ENCODE measurements around the gene SEC22C.
"Not testable (repeated sequence)": the region's sequence is repeated elsewhere in the genome, so short reads cannot be mapped to it uniquely, and the experiment has no call there.

SEC22C gene

DNA sequence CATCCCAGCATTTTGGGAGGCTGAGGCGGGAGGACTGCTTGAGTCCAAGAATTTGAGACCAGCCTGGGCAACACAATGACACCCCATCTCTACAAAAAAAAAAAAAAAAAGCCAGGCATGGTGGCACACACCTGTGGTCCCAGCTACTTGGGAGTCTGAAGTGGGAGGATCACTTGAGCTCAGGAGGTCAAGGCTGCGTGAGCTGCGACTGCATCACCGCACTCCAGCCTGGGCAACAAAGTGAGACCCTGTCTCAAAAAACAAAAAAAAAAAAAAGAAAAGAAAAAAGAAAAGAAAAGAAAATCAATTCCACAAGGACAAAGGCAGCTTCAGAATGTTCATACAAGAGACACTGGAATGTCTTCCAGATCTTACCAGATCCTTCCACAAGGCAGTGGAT lies 2.4 kb downstream of the SEC22C start:
- not testable (repeated sequence) for DNase-seq (ENCODE audit: low read depth)

DNA sequence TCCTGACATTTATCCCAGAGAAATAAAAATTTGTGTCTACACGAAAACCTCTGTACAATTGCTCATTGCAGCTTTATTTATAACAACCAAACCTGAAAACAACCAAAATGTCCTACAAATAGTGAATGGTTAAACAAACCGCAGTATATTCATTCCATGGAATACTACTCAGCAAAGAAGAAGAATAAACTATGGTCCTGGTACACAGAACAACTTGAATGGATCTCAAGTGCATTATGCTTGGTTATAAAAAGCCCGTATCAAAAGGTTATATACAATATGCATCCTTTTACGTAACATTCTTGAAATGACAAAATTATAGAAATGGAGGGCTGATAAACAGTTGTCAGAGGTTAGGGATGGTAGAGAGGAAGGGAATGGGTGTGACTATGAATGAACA lies 3.7 kb downstream of the SEC22C start:
- DNase-seq (ENCODE audit: low read depth), result no peak

DNA sequence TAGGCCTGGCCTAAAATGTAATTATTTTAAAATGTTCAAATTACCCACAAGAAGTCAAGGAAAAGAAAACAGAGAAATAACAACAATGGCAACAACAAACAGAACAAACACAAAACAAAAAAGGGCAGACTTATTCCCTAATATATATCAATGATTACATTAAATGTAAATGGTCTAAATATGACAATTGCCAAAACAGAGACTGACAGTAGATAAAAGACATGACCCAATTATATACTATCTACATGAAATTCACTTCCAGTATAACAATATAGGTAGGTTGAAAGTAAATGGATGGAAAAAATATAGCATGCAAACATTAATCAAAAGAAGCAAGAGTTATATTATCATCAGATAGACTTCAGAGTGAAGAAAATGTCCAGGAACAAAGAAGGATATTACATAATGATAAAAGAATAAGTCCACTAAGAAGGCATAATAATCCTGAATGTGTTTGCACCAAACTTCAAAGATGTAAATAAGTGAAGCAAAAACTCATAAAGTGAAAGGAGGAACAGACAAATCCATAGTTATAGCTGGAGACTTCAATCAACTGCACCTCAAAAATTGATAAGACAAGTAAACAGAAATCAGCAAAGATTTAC lies 6.5 kb downstream of the SEC22C start:
- no peak for DNase-seq (ENCODE audit: low read depth)

DNA sequence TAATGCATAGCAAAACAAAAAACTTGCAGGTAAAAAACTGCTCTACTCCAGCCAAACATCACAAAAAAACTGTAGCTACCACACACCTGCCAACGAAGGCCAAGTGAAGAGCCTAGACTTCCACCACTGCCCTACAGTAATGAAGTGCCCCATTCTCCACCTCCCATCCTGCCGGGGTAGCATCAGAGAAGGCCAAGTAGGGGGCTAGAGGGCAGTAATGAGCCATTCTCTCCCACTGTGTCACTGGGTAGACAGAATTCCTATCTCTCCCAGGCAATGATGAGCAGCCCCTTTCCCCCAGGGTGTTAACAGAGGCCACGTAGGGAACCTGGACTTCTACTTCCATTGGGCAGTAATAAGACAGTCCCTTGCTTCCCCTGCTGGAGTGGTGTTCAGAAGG lies 9.5 kb downstream of the SEC22C start:
- no peak for DNase-seq (ENCODE audit: low read depth)

DNA sequence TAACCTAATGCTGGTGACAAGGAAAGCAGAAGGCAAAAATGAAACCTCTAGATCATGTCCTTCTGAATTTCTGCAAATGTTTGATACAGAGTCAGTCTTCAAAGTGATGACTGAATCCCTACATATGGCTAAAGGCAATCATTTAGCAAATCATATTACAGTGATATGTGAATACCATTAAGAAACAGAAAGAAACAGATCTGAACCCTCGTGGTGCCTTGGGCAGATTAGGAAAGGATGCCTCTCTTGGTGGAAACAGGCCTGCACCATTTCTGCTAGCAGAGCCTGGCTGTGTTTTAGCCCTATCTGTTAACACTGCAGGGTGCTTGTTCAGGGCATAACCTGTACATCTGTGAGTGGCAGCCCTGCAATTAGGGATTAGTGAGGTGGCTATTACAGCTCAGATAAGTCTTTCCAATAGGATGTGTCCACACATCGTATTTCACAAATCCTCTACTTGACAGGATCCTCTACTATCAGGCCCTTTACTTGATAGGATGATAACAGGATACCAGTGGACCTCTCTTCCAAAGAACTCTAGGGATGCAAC lies 12.1 kb downstream of the SEC22C start:
- no peak for DNase-seq (ENCODE audit: low read depth)

DNA sequence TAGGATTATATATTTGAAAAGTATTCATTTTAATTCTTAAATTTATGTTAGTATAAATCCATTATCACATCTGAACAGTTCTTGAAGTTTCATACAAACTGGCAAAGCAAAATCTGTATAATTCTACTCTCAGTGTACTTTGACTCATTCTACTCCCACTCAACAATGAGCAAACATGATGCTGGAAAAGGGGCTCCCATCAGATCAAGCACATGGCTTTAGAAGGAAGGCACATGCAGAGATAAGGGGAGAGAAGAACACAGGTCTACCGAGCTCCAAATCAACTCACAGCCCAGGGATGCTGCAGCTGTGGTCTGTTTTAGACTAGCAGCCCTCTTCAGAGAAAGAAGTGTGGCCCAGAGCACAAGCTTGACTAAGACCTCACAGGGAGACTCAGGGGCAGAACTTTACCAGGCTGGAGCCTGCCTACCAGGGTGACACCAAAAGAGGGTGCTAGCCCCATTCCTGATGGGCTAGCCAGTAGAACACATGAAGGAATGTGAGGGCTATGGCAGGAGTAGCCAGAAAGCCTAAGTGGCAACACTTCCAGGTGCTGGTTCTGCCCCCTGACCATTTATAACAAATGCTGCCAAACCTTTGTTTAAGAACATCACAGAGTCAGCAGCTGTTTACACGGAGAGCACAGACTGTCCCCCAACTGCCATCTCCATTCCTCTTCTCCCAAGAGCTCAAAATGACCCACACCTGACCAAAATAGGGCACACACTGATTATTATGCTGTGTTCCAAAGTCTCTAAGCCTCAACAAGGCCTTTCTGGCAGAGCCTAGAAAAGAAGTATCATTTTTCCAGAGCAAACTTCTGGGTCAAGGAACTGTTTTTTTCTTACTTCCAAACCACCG lies 19.5 kb downstream of the SEC22C start:
- DNase-seq (ENCODE audit: low read depth), result no peak

DNA sequence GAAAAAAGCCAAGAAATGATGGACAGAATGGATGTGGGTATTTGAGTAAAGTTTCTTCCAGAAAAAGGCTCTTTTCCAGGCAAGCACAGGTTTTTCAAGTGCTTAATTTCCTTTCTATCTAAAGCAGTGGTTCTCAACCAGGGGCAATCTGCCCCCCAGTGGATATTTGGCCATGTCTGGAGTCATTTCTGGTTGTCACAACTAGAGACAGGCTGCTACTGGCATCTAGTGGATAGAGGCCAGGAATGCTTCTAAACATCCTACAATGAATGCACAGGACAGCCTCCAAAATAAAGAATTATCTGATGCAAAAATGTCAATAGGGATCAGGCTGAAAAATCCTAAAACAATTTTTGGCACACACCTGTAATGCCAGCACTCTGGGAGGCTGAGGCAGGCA lies 23.9 kb downstream of the SEC22C start:
- DNase-seq (ENCODE audit: low read depth), result no peak

DNA sequence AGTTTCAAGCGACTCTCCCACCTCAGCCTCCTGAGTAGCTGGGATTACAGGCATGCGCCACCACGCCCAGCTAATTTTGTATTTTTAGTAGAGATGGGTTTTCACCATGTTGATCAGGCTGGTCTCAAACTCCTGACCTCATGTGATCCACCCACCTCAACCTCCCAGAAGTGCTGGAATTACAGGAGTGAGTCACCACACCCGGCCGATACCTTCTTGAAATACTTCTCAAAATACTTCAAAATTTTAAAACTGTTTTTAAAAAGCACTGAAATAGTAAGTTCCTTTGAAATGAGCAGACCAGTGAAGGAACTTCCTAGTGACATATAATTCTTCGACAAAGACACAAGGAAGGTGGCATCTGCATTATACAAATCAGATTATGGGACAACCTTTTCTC lies 24.9 kb downstream of the SEC22C start:
- not testable (repeated sequence) for DNase-seq (ENCODE audit: low read depth)

DNA sequence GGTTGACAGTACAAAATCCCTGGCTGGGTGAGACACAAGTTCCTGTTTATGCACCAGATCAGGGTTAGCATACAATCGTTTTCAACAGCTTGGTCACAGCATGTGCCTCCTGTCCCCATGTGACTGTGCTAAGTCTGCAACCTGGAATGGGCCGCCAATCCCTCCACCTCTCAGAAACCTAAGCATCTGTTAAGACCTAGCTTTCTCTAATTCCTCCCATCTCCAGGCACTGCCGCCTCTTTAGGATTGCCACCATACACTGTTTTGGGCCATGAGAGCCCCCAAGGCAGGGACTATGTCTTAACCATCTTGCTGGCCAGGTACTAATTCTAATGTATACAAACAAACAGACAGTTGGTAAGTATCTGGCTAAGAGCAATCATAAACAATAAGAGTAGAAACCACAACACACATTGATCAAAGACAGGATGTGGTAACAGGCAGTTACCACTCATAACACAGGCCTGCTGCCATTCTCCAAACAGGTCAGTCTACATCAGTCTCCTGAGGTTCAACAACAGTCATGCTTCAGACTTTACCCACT lies 25.6 kb downstream of the SEC22C start:
- DNase-seq (ENCODE audit: low read depth), result no peak

DNA sequence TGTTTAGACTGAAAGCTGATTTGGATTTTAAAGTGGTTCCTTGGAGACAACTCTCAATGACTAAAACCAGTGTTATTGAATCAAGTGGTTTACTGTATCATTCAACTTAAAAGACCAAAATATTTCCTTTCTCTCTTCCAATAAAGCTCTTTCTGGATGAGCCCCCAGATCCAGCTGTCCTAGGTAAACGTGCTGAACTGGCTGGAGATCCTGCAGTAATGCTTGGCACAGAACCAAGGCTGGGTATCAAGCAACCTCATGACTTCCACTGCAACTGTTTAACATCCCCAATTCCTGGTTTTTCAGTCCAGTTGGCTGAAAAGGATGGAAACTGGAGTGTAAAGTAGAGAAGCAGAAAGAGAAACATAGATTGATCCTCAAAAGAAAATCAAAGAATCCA lies 28.9 kb downstream of the SEC22C start:
- no peak for DNase-seq (ENCODE audit: low read depth)

DNA sequence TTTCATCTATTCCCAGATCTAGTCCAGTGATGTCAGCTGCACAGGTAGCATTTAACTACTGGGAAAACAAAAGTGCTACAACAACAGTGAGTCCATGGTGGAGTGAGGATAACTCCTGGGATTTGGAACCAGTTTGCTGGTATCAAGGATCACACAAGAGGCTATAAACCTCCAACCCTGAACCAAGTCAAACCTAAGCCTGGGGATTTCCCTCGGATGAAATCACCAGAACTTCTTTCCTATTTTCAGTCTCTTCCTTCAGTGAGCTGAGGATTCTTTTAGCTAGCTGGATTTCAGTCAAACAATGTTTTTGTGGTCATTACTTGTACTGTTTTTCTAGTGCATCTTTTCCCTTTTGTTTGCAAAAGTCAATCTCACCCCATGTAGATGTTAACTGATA lies 31.5 kb downstream of the SEC22C start:
- no peak for DNase-seq (ENCODE audit: low read depth)

DNA sequence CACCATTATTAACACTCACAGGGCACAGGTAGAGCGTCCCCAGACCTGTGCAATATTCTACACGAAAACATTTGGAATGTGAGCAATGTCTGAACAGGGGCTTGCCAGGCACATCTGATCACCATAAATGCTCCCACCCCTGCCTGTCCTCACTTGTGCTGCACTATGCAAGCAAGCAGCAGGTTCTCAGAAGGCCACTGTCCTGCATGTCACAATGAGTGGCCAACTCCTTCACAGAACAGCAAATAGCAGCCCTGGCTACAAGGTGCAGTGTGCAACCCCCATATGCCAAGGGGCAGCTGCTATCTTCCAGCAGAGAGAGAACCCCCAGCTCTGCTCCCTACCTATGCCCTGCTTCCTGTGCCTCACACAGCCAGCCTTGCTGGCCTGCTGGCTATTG lies 32.6 kb downstream of the SEC22C start:
- no peak for DNase-seq (ENCODE audit: low read depth)

DNA sequence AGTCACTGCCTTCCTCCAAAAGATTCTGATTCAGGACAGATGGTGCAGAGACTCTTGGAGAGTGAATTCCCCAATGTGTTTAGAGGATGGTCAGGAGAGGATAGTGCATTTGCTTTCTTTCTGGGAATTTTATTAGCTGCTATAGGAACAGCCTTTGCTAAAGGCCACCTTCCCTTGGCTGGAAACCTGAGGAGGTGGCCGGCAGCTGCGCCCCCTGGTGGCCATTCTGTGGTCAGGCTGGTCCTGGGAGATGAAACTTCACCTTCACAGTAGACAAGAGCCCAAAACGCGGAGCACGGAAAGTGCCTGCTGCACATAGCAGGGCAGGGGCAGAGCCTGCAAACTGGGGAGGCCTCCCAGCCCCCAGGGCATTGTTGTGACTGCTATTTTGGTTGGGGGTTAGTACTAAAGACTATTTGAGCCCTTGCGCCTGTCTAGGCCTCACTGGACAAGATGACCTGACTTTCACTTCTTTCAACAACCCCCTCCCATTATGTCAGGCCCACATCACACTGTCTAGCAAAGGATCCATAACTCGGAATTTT lies 34.3 kb downstream of the SEC22C start:
- DNase-seq (ENCODE audit: low read depth), result peak; percentile 40

DNA sequence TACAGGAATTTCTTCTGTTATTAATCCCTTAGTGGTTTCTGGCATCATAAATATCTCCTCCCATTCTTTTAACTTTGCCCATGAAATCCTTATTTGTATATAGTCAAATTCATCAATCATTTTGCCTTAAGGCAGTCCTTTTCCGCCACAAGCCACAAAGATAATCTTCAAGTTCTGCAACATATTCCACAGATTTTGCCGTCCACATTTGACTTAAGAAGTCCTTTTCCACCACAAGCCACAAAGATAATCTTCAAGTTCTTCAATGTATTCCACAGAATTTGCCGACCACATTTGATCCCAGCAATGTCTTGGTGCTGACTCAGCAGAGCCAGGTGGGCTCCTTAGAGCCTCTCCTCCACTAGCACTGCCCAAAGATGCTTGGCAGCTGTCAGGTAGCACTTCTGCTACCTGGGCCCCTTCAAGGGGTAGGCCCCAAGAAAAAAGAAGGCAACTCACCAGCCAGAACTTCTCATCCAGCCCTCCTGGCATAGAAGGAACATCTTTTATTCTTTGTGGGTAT lies 35.0 kb downstream of the SEC22C start:
- DNase-seq (ENCODE audit: low read depth), result no peak

DNA sequence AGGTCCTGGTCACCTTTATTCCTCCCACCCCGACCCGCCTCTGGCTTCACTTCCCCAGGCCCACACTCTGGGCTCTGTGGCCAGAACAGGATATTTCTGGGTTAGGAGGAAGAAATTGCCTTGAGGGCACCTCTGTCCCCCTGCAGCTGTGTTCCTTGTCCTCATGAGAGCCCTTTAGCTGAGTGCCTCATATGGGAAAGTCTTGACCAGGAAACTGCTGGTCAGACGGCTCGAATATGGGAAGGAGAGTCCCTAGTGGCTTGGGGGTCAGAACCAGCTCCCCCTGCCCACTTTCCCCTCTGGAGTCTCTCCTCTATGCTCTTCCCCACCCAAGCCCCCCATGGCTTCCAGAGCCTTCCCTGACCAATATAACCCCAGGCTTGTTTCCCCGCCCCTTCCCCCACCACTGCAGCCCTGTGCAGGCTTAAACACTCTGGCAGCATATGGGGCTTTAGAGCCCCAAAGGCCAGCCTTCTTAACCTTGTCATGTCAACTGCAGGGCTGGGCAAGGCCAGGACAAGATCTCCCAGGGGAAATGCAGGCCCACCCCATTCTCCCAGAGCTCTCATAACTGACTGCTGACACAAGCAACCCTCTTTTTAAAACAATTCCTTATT lies 36.4 kb downstream of the SEC22C start:
- DNase-seq (ENCODE audit: low read depth), result no peak

DNA sequence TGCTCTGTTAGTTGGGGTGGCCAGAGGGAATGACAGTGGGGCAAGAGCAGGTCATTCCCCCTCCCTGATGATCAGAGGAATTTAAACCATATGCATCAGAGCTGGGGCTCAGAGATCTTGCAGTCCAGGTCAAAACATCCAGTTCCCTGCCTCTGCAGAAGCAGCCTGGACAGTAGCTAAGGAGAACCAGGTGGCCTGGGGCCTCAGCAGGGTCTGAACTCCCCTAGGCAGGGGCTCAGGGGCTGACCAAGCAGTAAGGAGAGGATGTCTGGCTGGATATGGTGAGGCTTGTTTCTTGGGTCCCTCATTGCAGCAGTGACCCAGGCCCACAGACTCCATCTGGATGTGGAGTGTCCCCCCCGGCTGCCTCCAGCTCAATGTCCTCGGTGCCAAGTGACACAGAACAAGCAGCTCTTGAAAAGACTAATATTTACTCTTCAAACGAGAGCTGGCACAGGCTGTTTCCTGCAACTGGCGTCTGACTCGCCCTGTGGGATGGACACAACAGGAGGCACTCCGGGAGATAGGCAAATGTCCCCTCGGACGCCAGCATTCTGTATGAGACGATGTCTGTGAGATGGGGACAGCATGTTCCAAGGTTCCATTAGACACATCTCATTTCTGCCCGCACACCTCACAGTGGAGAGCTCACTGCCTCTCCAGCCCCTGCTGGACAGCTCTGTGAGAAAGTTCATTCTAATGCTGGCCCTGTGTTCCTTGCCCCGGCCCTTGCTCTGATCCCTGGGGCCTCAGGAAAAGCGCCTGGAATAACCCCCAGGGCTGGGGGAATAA lies 37.1 kb downstream of the SEC22C start:
- DNase-seq (ENCODE audit: low read depth), result no peak

DNA sequence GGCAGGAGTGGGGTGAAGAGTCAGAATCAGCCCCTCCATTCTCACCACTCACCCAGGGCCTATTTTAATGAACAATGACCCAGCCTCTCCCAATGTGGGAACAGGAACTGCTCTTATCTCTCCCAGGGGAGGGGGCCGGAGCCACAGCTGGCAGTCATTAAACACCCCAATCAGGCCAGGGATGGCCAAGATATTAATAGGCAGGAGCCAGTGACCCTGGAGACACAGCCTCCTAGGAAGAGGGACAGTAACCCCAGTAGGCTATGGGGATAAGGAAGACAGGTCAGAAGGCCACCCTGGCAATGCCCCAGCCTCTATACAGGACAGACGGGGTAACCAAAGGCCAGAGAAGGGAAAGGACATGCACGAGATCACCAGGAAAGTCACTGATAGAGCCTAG lies 40.7 kb downstream of the SEC22C start:
- DNase-seq (ENCODE audit: low read depth), result no peak

DNA sequence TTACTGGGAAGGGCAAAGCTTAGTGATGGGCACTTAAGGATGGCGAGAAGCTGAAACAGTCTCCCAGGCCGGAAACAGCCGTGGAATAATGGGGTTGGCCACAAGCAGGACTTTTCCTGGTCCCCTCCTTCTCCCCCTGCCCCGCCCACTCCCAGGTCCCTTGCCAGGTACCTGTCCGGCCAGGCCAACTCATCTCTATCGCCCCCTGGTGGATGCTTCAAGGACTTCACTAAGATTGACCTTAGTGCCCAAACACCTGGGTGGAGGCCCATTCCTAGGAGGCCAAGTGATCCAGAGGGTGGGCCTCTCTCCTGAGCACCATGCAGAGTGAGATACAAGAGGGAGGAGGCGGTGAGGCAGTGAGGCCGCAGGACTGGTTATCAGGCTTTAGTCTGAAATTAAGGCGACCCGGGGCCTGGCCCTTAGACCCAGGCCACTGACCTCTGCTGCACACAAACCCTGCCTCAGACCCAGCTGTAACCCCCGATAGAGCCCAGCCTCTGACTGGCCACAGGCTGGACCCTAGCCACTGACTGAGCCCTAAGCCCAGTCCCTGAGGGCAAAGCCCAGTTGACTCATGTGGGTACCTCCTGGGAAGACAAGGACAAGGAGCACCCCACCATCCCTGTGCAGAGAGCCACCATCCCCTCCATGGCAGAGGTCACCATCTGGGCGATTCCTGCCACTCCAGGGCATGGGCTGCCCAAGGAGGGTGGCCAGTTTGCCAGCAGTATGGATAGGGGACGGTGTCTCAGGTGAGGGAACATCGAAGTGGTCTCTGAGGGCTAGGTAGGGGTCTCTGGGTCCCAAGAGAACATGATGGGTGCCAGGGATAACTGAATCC lies 41.7 kb downstream of the SEC22C start:
- peak; percentile 22 for DNase-seq (ENCODE audit: low read depth)

DNA sequence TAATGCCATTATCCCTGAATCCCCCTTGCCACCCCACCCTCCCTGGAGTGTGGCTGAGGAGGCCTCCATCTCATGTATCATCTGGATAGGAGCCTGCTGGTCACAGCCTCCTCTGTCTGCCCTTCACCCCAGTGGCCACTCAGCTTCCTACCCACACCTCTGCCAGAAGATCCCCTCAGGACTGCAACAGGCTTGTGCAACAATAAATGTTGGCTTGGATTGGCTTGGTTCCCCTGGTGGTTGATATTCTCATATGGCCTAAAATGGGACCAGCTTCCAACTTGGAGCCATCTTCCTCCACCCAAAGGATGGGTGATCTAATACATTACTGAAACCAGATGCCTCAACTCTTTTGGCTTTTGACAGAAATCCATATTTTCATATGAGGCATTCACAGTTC lies 44.4 kb downstream of the SEC22C start:
- DNase-seq (ENCODE audit: low read depth), result no peak

DNA sequence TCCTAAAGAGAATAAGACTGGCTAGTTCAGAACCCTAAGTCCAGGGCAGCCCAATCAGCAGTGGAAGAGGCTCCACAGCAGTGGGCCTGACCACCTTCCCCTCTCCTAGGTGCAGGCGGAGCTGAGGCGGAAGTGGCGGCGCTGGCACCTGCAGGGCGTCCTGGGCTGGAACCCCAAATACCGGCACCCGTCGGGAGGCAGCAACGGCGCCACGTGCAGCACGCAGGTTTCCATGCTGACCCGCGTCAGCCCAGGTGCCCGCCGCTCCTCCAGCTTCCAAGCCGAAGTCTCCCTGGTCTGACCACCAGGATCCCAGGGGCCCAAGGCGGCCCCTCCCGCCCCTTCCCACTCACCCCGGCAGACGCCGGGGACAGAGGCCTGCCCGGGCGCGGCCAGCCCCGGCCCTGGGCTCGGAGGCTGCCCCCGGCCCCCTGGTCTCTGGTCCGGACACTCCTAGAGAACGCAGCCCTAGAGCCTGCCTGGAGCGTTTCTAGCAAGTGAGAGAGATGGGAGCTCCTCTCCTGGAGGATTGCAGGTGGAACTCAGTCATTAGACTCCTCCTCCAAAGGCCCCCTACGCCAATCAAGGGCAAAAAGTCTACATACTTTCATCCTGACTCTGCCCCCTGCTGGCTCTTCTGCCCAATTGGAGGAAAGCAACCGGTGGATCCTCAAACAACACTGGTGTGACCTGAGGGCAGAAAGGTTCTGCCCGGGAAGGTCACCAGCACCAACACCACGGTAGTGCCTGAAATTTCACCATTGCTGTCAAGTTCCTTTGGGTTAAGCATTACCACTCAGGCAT lies 45.6 kb downstream of the SEC22C start:
- no peak for DNase-seq (ENCODE audit: low read depth)

All from stimulated activated CD8-positive, alpha-beta memory T cell treated with anti-CD3 and anti-CD28 coated beads, Interleukin-15, amount 100 ng/mL, for 24 hours (primary cell).